Calu3 (cell line): ENCODE results near the gene GASK1B. TPM values are rescaled to one million over a fixed set of nuclear protein-coding genes. Genes with fewer than 3 reads are reported as not detected.

Experiments used
- BruUV-seq: library from RNA; stranded (reverse); fragments of 400-500 nt; replicated peaks from 2 replicates; lab custom pipeline; 2021; lab: Mats Ljungman, UMichigan
- CTCF ChIA-PET: fragments of 300-600 bp; sonication (Branson Sonifier 250); formaldehyde crosslinking; loops from one replicate; lab custom pipeline; 2022; ENCODE audit warnings: antibody characterized with exemption; lab: Charles Lee
- DNase-seq: peaks from one replicate; pipeline ENCODE4 v3.0.0; 2022
- H3K27ac Mint-ChIP-seq: one replicate; pipeline ENCODE4 v1.8.0; 2022; ENCODE audit warnings: mixed read lengths; ENCODE audit not compliant: unreplicated experiment
- H3K27me3 Mint-ChIP-seq: one replicate; pipeline ENCODE4 v1.8.0; 2022; ENCODE audit warnings: mixed read lengths; ENCODE audit not compliant: unreplicated experiment
- H3K36me3 Mint-ChIP-seq: one replicate; pipeline ENCODE4 v1.8.0; 2022; ENCODE audit warnings: mild to moderate bottlenecking, moderate library complexity, mixed read lengths; ENCODE audit not compliant: insufficient read depth, unreplicated experiment
- H3K4me1 Mint-ChIP-seq: one replicate; pipeline ENCODE4 v1.8.0; 2022; ENCODE audit warnings: mild to moderate bottlenecking, low read depth, mixed read lengths; ENCODE audit not compliant: unreplicated experiment
- H3K4me3 Mint-ChIP-seq: one replicate; pipeline ENCODE4 v1.8.0; 2022; ENCODE audit warnings: mild to moderate bottlenecking, low read depth, moderate library complexity, mixed read lengths; ENCODE audit not compliant: unreplicated experiment
- H3K9me3 Mint-ChIP-seq: one replicate; pipeline ENCODE4 v1.8.0; 2022; ENCODE audit warnings: low read depth, mixed read lengths; ENCODE audit not compliant: unreplicated experiment
- intact Hi-C: fragments of 100-400 bp; cut with micrococcal nuclease; formaldehyde crosslinking; loops from one replicate; pipeline ENCODE4 v1.10.0; 2022; ENCODE audit not compliant: unreplicated experiment
- total RNA-seq: library from RNA; stranded (reverse); gene quantifications from 2 replicates; pipeline ENCODE4 v1.2.3, GENCODE V29; 2022
- TF ChIP-seq, protein P1 (sequence below): fragments of 200-600 bp; IDR thresholded peaks from one replicate; pipeline ENCODE4 v1.8.0; 2022; ENCODE audit warnings: antibody characterized with exemption; ENCODE audit not compliant: unreplicated experiment

The GASK1B gene
- total RNA-seq, 1 experiment from 2014 or later = 2.3 TPM

- intact Hi-C loops = no loop called here
- CTCF ChIA-PET = no interaction called here
These were observed 28.5 kb upstream of the GASK1B start for GRCh38 chr4:158201322-158201721.

GRCh38 chr4:158200214-158200613 lies 27.4 kb upstream of the GASK1B start:
- intact Hi-C loops = no loop called here
- CTCF ChIA-PET = no interaction called here
- no peak overlapping the region for H3K4me3 Mint-ChIP-seq
- no peaks in the 10 kb centered on the region for H3K4me1 Mint-ChIP-seq
- no peak overlapping the region for H3K27ac Mint-ChIP-seq
- no peaks in the 10 kb centered on the region for H3K36me3 Mint-ChIP-seq
- no TSS peak for BruUV-seq
- no peaks in the 10 kb centered on the region for H3K27me3 Mint-ChIP-seq
- TF ChIP-seq, protein P1, sequence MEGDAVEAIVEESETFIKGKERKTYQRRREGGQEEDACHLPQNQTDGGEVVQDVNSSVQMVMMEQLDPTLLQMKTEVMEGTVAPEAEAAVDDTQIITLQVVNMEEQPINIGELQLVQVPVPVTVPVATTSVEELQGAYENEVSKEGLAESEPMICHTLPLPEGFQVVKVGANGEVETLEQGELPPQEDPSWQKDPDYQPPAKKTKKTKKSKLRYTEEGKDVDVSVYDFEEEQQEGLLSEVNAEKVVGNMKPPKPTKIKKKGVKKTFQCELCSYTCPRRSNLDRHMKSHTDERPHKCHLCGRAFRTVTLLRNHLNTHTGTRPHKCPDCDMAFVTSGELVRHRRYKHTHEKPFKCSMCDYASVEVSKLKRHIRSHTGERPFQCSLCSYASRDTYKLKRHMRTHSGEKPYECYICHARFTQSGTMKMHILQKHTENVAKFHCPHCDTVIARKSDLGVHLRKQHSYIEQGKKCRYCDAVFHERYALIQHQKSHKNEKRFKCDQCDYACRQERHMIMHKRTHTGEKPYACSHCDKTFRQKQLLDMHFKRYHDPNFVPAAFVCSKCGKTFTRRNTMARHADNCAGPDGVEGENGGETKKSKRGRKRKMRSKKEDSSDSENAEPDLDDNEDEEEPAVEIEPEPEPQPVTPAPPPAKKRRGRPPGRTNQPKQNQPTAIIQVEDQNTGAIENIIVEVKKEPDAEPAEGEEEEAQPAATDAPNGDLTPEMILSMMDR = no peak
- H3K9me3 Mint-ChIP-seq = no peaks in the 10 kb centered on the region
- DNase-seq = no peak

More at GRCh38 chr4:158201322-158201721, 28.5 kb upstream of the GASK1B start:
- no peaks in the 10 kb centered on the region for H3K36me3 Mint-ChIP-seq
- no peaks in the 10 kb centered on the region for H3K9me3 Mint-ChIP-seq
- H3K4me3 Mint-ChIP-seq = no peak overlapping the region
- BruUV-seq = no TSS peak
- TF ChIP-seq, protein P1 = no peak
- H3K27me3 Mint-ChIP-seq = no peaks in the 10 kb centered on the region
- DNase-seq = no peak
- H3K4me1 Mint-ChIP-seq = no peaks in the 10 kb centered on the region
- H3K27ac Mint-ChIP-seq = no peak overlapping the region

- BruUV-seq = no TSS peak
- intact Hi-C loops = no loop called here
- CTCF ChIA-PET = no interaction called here
- DNase-seq = no peak
- Mint-ChIP-seq H3K4me1 (no peaks in the 10 kb centered on the region), H3K4me3 (no peak overlapping the region), H3K9me3 (no peaks in the 10 kb centered on the region), H3K36me3 (no peaks in the 10 kb centered on the region), H3K27me3 (no peaks in the 10 kb centered on the region), H3K27ac (no peak overlapping the region)
- TF ChIP-seq, protein P1 = no peak
These were observed 24.5 kb upstream of the GASK1B start for GRCh38 chr4:158197194-158197776.

DNA sequence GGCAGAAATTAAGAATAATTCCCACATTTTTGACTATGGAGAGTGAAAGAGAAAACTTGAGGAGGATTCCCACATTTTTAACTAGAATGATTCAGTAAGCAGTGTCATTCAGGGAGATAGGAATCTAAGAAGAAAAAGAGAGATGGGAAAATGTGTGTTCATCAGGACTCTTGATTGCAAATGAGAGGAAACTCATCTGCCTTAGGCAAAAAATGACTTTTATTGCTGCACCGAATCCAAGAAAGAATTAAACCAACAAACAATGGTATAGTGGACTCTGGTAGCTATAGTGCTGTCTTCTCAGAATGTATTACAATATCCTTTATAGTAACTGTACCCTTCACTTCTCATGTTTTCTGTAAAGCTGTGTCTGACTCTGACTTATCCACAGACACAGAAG lies 22.5 kb upstream of the GASK1B start:
- CTCF ChIA-PET = no interaction called here
- TF ChIP-seq, protein P1 = no peak
- DNase-seq = no peak
- Mint-ChIP-seq H3K4me1 (no peaks in the 10 kb centered on the region), H3K27me3 (no peaks in the 10 kb centered on the region), H3K36me3 (no peaks in the 10 kb centered on the region), H3K9me3 (no peaks in the 10 kb centered on the region), H3K27ac (no peak overlapping the region), H3K4me3 (no peak overlapping the region)
- intact Hi-C loops = no loop called here
- no TSS peak for BruUV-seq
